Gastrocnemius medialis (tissue), 4 donors: ENCODE measurements around the gene WBP4.

Source experiments
- CTCF ChIP-seq, 5 experiments: fragments of 450-650 bp in 3 of 5; fragments of 200-600 bp in 2 of 5; sonication (generic) in 2 of 5; IDR thresholded peaks in 4 of 5; conservative IDR thresholded peaks in 1 of 5; 1 replicate in 4 of 5; 2 replicates in 1 of 5; pipeline ENCODE4 v1.5.1; 2016 to 2019; ENCODE audit warnings: antibody characterized with exemption in 5 of 5, mild to moderate bottlenecking in 3 of 5, moderate library complexity in 3 of 5
- POLR2A ChIP-seq, 2 donors: fragments of 450-650 bp; IDR thresholded peaks; one replicate each; pipeline ENCODE4 v1.6.1; 2017; ENCODE audit warnings: antibody characterized with exemption in 2 of 2, mild to moderate bottlenecking in 2 of 2, moderate library complexity in 2 of 2

GRCh38 chr13:41012536-41012935, 48.8 kb upstream of the WBP4 start:
- TF ChIP-seq CTCF (IDR thresholded peaks at IDR 0.05 in 4 of 5, conservative IDR thresholded peaks at IDR 0.05 in 1 of 5) (no peak), POLR2A (IDR thresholded peaks at IDR 0.05) (no peak)
